ENCODE data around the gene IFT88.

DNA sequence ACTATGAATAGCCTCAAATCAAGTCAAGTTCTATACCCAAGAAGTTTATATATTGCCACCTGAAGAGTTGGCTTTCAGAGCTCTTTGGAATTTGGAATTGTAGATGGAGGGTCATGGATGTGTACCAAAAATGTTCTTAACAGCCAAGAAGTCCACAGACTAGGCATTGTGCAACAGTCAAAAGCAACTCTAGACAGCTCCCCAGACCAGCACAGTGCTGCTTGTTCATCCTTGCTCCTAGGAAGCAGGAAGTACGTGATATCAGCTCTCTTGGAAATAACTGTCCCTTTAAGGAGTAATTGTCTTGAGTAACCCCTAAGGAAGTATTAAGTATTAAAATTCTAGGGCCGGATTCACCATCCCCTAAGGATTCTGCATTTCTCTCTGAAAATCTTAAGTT, 105.8 kb downstream of the IFT88 start:
- TF ChIP-seq, protein P1, sequence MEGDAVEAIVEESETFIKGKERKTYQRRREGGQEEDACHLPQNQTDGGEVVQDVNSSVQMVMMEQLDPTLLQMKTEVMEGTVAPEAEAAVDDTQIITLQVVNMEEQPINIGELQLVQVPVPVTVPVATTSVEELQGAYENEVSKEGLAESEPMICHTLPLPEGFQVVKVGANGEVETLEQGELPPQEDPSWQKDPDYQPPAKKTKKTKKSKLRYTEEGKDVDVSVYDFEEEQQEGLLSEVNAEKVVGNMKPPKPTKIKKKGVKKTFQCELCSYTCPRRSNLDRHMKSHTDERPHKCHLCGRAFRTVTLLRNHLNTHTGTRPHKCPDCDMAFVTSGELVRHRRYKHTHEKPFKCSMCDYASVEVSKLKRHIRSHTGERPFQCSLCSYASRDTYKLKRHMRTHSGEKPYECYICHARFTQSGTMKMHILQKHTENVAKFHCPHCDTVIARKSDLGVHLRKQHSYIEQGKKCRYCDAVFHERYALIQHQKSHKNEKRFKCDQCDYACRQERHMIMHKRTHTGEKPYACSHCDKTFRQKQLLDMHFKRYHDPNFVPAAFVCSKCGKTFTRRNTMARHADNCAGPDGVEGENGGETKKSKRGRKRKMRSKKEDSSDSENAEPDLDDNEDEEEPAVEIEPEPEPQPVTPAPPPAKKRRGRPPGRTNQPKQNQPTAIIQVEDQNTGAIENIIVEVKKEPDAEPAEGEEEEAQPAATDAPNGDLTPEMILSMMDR (IDR thresholded peaks at IDR 0.05): no peak
- no peak for TF ChIP-seq POLR2AphosphoS5 (IDR thresholded peaks at IDR 0.05; ENCODE audit: low read depth, low read length)
- TF ChIP-seq SIN3A (IDR thresholded peaks at IDR 0.05; ENCODE audit: borderline replicate concordance, insufficient read depth, low read depth, low read length): no peak
- TF ChIP-seq, protein P2, sequence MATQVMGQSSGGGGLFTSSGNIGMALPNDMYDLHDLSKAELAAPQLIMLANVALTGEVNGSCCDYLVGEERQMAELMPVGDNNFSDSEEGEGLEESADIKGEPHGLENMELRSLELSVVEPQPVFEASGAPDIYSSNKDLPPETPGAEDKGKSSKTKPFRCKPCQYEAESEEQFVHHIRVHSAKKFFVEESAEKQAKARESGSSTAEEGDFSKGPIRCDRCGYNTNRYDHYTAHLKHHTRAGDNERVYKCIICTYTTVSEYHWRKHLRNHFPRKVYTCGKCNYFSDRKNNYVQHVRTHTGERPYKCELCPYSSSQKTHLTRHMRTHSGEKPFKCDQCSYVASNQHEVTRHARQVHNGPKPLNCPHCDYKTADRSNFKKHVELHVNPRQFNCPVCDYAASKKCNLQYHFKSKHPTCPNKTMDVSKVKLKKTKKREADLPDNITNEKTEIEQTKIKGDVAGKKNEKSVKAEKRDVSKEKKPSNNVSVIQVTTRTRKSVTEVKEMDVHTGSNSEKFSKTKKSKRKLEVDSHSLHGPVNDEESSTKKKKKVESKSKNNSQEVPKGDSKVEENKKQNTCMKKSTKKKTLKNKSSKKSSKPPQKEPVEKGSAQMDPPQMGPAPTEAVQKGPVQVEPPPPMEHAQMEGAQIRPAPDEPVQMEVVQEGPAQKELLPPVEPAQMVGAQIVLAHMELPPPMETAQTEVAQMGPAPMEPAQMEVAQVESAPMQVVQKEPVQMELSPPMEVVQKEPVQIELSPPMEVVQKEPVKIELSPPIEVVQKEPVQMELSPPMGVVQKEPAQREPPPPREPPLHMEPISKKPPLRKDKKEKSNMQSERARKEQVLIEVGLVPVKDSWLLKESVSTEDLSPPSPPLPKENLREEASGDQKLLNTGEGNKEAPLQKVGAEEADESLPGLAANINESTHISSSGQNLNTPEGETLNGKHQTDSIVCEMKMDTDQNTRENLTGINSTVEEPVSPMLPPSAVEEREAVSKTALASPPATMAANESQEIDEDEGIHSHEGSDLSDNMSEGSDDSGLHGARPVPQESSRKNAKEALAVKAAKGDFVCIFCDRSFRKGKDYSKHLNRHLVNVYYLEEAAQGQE (IDR thresholded peaks at IDR 0.05; ENCODE audit: insufficient read depth in 1 of 2, low read depth in 2 of 2, low read length in 1 of 2): no peak
- no peak for TF ChIP-seq TCF7L2 (IDR thresholded peaks at IDR 0.05; ENCODE audit: low read depth, low read length)

Data from Panc1 (cell line).